Activated CD8-positive, alpha-beta memory T cell treated with anti-CD3 and anti-CD28 coated beads, Interleukin-2, amount 50 U/mL, for 1 hour (primary cell): ENCODE measurements around the gene SNCAIP.

Experiments used
- DNase-seq: peaks from one replicate; pipeline ENCODE4 v3.0.0-alpha.2; 2020; ENCODE audit errors: extremely low read depth

SNCAIP gene

DNA sequence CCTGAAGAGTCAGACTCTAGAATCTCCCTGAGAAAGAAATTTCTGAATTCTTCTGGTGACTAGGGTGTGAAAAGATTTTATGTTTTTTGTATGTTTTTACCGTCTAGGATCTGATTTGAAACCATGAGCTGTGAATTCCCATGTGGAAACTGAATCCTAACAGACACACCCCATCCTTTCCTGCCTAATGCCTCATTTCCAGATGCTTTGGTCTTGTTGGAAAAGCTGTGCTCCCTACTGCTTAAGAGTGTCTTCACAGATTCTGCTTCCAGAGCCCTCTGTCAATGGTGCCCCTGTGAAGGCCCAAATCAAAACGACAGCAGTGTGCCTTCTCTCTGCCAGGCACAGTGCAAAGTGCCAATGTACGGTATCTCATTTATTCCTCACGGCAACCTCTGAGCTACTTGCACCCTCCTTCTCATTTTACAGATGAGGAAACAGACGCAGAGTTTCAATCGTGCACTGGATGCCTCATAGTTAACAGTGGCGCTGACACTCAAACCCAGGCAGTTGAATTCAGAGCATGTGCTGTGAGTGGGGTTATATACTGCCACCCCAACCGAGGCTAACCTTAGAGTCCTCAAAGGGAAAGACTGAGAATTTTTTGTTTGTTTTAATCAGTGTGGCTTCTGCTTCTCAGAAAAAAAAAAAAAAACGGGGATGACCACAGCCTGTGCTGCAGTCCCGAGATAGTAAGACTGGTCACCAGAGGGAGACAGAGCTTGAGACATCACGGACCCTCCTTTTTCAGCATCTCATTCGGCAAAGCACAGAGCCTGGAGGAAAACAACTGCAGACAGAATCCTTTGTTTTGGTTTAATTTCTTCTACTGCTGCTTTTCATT lies 188.4 kb downstream of the SNCAIP start:
- DNase-seq: no peak

DNA sequence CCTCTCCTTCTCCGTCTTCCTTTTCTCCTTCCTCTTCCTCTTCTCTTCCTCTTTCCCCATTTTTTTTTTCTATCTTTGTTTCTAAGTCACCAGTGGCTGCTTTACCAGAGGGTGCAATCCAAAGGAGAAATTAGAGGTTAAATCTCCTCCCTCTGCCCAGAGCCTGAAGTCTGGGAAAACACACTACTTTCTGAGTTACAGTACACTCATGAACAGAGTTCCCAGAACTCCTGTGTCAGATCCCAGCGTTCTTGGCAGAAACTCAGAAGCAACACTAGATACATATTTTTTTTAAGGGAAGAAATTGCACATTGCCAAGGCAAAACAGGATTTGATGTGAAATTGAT lies 189.0 kb downstream of the SNCAIP start:
- DNase-seq: no peak

DNA sequence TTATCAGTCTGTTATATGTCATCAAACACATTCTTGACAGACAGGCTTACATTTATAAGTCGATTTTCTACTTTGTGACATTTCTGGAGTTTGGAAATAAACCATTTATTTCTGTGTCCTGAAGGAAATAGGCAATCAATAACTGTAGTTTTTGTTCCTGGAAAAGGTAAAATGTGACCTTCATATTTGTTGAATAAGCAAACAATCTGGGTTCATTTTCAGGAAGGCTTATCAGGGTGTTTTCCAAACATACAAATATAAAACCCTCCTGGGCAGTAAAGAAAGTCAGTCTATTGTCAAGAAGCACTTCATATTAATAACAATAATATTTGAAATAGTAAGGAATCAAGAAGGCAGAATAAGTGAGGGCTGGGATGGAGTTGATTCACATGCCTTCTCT lies 195.0 kb downstream of the SNCAIP start:
- no peak for DNase-seq

DNA sequence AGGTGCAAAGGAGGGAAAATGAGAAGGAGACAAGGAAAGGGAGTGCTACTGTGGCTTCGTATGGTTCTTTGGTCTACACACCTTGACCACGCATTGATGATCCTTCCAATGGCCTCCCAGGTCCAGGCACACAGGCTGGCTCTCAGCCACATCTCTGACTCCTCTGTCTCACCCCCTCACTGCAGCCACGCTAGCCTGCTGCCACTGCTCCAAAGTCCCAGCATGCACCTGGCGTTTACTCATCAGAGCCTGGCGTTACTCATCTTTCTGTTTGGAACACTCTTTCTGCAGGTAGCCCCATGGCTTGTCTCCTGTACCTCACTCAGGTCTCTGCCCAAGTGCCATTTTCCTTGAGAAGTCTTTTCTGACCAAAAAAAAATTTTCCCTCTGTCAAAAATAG lies 195.5 kb downstream of the SNCAIP start:
- DNase-seq: no peak

DNA sequence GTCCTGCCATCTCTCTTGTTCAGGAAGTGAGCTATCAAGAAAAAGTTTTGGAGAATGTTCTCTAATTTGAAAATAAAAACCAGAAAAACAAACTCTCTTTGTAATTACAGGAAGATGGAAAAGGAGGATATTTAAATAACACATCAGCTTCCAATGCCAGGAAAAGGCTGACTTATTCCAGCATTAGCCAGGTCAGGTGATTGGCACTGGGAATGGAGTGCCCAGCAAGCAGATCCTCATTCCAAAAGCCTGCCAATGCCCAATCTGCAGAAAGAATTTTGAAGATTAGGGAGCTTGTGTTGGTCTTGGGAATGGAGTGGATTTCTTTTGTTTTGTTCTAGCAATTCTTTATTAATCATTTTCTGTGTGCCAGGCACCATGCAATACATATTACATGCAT lies 196.6 kb downstream of the SNCAIP start:
- DNase-seq: no peak
